Neutrophil (primary cell): ENCODE data around the gene ATP8A1.
"Not testable (repeated sequence)": the region's sequence is repeated elsewhere in the genome, so short reads cannot be mapped to it uniquely, and the experiment has no call there.

ENCODE experiments used
- H3K27ac ChIP-seq: fragments of 200-600 bp; sonication (generic); 2 replicates; pipeline ENCODE4 v1.5.1; 2016; ENCODE audit warnings: mild to moderate bottlenecking, moderate library complexity
- H3K27me3 ChIP-seq: fragments of 200-600 bp; sonication (generic); 2 replicates; pipeline ENCODE4 v1.6.0; 2016; ENCODE audit warnings: mild to moderate bottlenecking
- H3K36me3 ChIP-seq: fragments of 200-600 bp; sonication (generic); 2 replicates; pipeline ENCODE4 v1.5.1; 2017
- H3K4me1 ChIP-seq, 2 experiments: fragments of 200-600 bp in 1 of 2; sonication (generic) in 1 of 2; 1 replicate in 1 of 2; 2 replicates in 1 of 2; pipeline versions ENCODE4 v1.5.1 to v1.6.1; 2013 to 2016; ENCODE audit warnings: low read depth in 1 of 2, low read length in 1 of 2, mild to moderate bottlenecking in 1 of 2, moderate library complexity in 1 of 2; ENCODE audit not compliant: control insufficient read depth in 1 of 2, insufficient read depth in 1 of 2
- H3K4me3 ChIP-seq, 2 experiments: fragments of 200-600 bp in 1 of 2; sonication (generic) in 1 of 2; 1 replicate in 1 of 2; 2 replicates in 1 of 2; pipeline ENCODE4 v1.5.1; 2013 to 2016; ENCODE audit warnings: low read depth in 1 of 2, low read length in 1 of 2, mild to moderate bottlenecking in 1 of 2, moderate library complexity in 1 of 2
- H3K9me3 ChIP-seq: fragments of 200-600 bp; sonication (generic); 2 replicates; pipeline ENCODE4 v1.5.1; 2016
- TF ChIP-seq, protein P1 (sequence below): fragments of 200-600 bp; sonication (generic); IDR thresholded peaks from 2 replicates; pipeline ENCODE4 v1.5.1; 2016; ENCODE audit warnings: antibody characterized with exemption

ATP8A1 gene

GRCh38 chr4:42466273-42466844 lies 190.5 kb downstream of the ATP8A1 start:
- Histone ChIP-seq H3K4me3 (no peak overlapping the region), H3K27ac (no peak overlapping the region), H3K4me1 (no peaks in the 10 kb centered on the region), H3K27me3 (no peaks in the 10 kb centered on the region), H3K36me3 (peaks cover 41% of the 10 kb centered on the region), H3K9me3 (no peaks in the 10 kb centered on the region)
- TF ChIP-seq, protein P1, sequence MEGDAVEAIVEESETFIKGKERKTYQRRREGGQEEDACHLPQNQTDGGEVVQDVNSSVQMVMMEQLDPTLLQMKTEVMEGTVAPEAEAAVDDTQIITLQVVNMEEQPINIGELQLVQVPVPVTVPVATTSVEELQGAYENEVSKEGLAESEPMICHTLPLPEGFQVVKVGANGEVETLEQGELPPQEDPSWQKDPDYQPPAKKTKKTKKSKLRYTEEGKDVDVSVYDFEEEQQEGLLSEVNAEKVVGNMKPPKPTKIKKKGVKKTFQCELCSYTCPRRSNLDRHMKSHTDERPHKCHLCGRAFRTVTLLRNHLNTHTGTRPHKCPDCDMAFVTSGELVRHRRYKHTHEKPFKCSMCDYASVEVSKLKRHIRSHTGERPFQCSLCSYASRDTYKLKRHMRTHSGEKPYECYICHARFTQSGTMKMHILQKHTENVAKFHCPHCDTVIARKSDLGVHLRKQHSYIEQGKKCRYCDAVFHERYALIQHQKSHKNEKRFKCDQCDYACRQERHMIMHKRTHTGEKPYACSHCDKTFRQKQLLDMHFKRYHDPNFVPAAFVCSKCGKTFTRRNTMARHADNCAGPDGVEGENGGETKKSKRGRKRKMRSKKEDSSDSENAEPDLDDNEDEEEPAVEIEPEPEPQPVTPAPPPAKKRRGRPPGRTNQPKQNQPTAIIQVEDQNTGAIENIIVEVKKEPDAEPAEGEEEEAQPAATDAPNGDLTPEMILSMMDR: no peak

DNA sequence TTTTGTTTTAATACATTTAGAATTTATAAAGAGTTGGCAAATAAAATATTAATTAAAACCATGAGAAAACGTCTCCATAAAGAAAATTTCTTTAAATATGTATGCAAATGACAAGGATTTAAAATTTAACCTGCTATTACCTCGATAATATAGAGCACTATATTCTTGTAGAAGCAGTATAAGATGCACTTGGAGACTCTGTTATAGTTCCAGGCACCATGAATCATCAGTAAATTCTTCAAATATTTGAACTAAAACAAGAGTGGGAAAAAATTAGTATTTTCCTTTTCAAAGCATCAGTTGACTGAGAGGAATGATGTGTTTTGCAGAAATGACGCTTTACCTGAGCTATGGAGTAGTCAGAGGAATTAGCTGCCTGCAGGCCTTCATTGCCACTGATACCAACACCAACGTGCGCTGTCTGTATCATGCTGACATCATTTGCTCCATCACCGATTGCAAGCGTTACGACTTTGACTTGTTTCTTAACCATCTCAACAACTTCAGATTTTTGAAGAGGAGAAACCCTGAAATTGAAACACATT lies 192.3 kb downstream of the ATP8A1 start:
- Histone ChIP-seq H3K36me3 (peaks cover 41% of the 10 kb centered on the region), H3K4me3 (no peak overlapping the region), H3K4me1 (no peaks in the 10 kb centered on the region), H3K27me3 (no peaks in the 10 kb centered on the region), H3K9me3 (no peaks in the 10 kb centered on the region), H3K27ac (no peak overlapping the region)
- TF ChIP-seq, protein P1: no peak

GRCh38 chr4:42461216-42461615 lies 195.7 kb downstream of the ATP8A1 start:
- H3K9me3 ChIP-seq, H3K4me3 ChIP-seq, H3K27ac ChIP-seq, H3K27me3 ChIP-seq, H3K4me1 ChIP-seq: not testable (repeated sequence)
- peaks cover 41% of the 10 kb centered on the region for H3K36me3 ChIP-seq

GRCh38 chr4:42460043-42460442 lies 196.9 kb downstream of the ATP8A1 start:
- Histone ChIP-seq H3K4me1 (no peaks in the 10 kb centered on the region), H3K9me3 (no peaks in the 10 kb centered on the region), H3K4me3 (no peak overlapping the region), H3K27ac (no peak overlapping the region), H3K27me3 (no peaks in the 10 kb centered on the region), H3K36me3 (peaks cover 45% of the 10 kb centered on the region)
- TF ChIP-seq, protein P1: no peak

DNA sequence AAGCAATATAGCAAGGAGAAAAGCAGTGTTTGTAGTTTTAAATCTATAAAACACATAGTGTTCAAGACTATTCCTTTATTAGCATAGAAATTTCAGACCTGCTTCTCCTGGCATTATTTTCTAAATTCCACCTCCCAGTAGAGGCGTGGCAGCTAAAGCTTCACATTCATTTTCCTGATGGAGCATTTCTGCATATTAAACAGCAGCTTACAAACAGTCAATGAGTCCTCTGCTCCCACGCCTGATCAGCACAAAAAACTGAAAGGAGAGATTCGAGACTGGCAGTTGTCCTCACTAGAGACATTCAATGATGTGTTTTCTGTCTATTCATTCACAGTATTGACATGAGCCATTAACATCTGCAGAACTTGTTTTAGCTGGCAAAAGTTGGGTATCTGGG lies 198.2 kb downstream of the ATP8A1 start:
- Histone ChIP-seq H3K27ac (no peak overlapping the region), H3K36me3 (peaks cover 49% of the 10 kb centered on the region), H3K4me1 (no peaks in the 10 kb centered on the region), H3K4me3 (no peak overlapping the region), H3K27me3 (no peaks in the 10 kb centered on the region), H3K9me3 (no peaks in the 10 kb centered on the region)
- TF ChIP-seq, protein P1: no peak

DNA sequence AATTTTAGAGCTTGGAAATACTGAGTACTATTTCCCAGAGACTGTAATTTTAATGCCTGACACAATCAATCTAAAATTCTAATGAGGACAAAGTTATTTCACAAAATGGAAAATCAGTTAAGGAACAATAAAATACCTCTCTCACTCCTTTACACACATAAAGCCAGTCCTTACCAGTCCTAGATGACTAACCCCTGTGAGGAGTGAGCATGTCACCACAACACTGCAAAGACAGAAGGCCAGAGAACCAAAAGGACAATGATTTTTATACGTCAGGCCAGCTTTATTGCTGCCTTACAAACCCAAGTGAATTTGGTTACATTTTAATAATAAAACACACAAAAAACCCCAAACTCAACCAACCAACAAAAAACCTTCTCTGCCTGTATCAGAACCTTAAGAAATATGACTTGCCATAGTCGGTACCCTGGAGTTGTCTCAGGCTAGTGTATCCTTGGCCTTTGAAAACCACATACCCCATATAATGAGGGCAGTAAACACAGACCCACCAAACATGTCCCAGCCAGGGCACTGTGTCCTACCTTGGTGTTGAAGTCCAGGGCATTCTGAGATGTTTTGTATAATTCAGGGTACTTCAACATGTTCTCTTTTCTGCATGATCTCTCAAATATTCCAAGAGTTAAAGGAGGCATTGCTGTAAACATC lies 202.0 kb downstream of the ATP8A1 start:
- no peaks in the 10 kb centered on the region for H3K9me3 ChIP-seq
- H3K27me3 ChIP-seq: no peaks in the 10 kb centered on the region
- peaks cover 48% of the 10 kb centered on the region for H3K36me3 ChIP-seq
- no peak overlapping the region for H3K27ac ChIP-seq
- H3K4me1 ChIP-seq: no peaks in the 10 kb centered on the region
- TF ChIP-seq, protein P1: no peak
- no peak overlapping the region for H3K4me3 ChIP-seq
